Smooth muscle cell (in vitro differentiated cells): ENCODE data around the gene TEX9. TPM values are rescaled to one million over a fixed set of nuclear protein-coding genes. Genes with fewer than 3 reads are reported as not detected.

Experiments used
- DNase-seq: peaks from one replicate; lab custom pipeline; 2025; ENCODE audit not compliant: unreplicated experiment; lab: John Stamatoyannopoulos, UW
- H2AFZ ChIP-seq: fragments of 200-600 bp; sonication (generic); 2 replicates; pipeline ENCODE4 v1.6.0; 2016; ENCODE audit warnings: antibody characterized with exemption, low read depth, mild to moderate bottlenecking
- H3F3A ChIP-seq: fragments of 200-600 bp; sonication (generic); 2 replicates; pipeline ENCODE4 v1.6.0; 2017; ENCODE audit warnings: antibody characterized with exemption, low read depth
- H3K27ac ChIP-seq: fragments of 200-600 bp; sonication (generic); 2 replicates; pipeline ENCODE4 v1.5.1; 2016; ENCODE audit warnings: low read depth, mild to moderate bottlenecking
- H3K27me3 ChIP-seq: fragments of 200-600 bp; sonication (generic); 2 replicates; pipeline ENCODE4 v1.6.1; 2016; ENCODE audit warnings: low read depth, mild to moderate bottlenecking
- H3K36me3 ChIP-seq: fragments of 200-600 bp; sonication (generic); 2 replicates; pipeline ENCODE4 v1.5.1; 2016; ENCODE audit warnings: low read depth
- H3K4me1 ChIP-seq: fragments of 200-600 bp; sonication (generic); 2 replicates; pipeline ENCODE4 v1.5.1; 2016; ENCODE audit warnings: low read depth
- H3K4me2 ChIP-seq: fragments of 200-600 bp; sonication (generic); 2 replicates; pipeline ENCODE4 v1.6.0; 2016; ENCODE audit warnings: mild to moderate bottlenecking
- H3K4me3 ChIP-seq: fragments of 200-600 bp; sonication (generic); 2 replicates; pipeline ENCODE4 v1.5.1; 2016; ENCODE audit warnings: mild to moderate bottlenecking
- H3K79me2 ChIP-seq: fragments of 200-600 bp; sonication (generic); 2 replicates; pipeline ENCODE4 v1.6.0; 2016; ENCODE audit warnings: low read depth, mild to moderate bottlenecking
- H3K9ac ChIP-seq: fragments of 200-600 bp; sonication (generic); 2 replicates; pipeline ENCODE4 v1.6.0; 2016; ENCODE audit warnings: low read depth
- H3K9me3 ChIP-seq: fragments of 200-600 bp; sonication (generic); replicated peaks from 2 replicates; pipeline ENCODE4 v1.5.1; 2016; ENCODE audit warnings: low read depth
- H4K20me1 ChIP-seq: fragments of 200-600 bp; sonication (generic); 2 replicates; pipeline ENCODE4 v1.6.0; 2016; ENCODE audit warnings: low read depth
- CTCF ChIP-seq: fragments of 200-600 bp; sonication (generic); IDR thresholded peaks from 2 replicates; pipeline ENCODE4 v1.5.1; 2017; ENCODE audit warnings: borderline replicate concordance, mild to moderate bottlenecking, antibody characterized with exemption; ENCODE audit not compliant: insufficient read depth, poor library complexity, severe bottlenecking
- WGBS: methylation state at CpG from one replicate; pipeline ENCODE4 v1.1.7; 2016; ENCODE audit warnings: low lambda C conversion rate; 5-methylcytosine and 5-hydroxymethylcytosine counted together
- polyA plus RNA-seq: library from polyadenylated mRNA; unstranded; fragments of >200 nt; fragmentation: Nextera tagmentation; extraction: Ambion mirVana; gene quantifications from 2 replicates; pipeline ENCODE4 v1.2.1, GENCODE V29; 2016
- total RNA-seq: library from RNA; depleted of rRNA; stranded (reverse); fragments of >200 nt; gene quantifications from 2 replicates; pipeline ENCODE4 v1.2.3, GENCODE V29; 2014

The TEX9 gene
- total and polyA plus RNA-seq, 2 experiments from 2014 or later: 4.0 to 5.3 TPM

- Histone ChIP-seq H4K20me1 (no peaks in the 10 kb centered on the region), H3K9me3 (no peaks in the 10 kb centered on the region), H3K79me2 (no peaks in the 10 kb centered on the region), H3K9ac (no peak overlapping the region), H3K4me2 (no peak overlapping the region), H2AFZ (no peak overlapping the region), H3K27me3 (no peaks in the 10 kb centered on the region), H3K4me1 (no peaks in the 10 kb centered on the region), H3F3A (no peaks in the 10 kb centered on the region), H3K27ac (no peak overlapping the region), H3K36me3 (no peaks in the 10 kb centered on the region), H3K4me3 (no peak overlapping the region)
- 91% methylated on average over 3 of the region's 3 CpGs for WGBS
- TF ChIP-seq CTCF: no peak
- DNase-seq: no peak
Observed at GRCh38 chr15:56456229-56456628, 91.0 kb downstream of the TEX9 start.

GRCh38 chr15:56459096-56459495, 93.9 kb downstream of the TEX9 start:
- TF ChIP-seq CTCF: no peak
- H3K27me3 ChIP-seq: no peaks in the 10 kb centered on the region
- H3K36me3 ChIP-seq: no peaks in the 10 kb centered on the region
- H3K9me3 ChIP-seq: no peaks in the 10 kb centered on the region
- H3K9ac ChIP-seq: no peak overlapping the region
- no peak overlapping the region for H3K4me3 ChIP-seq
- H2AFZ ChIP-seq: no peak overlapping the region
- H3K79me2 ChIP-seq: no peaks in the 10 kb centered on the region
- H3K4me2 ChIP-seq: no peak overlapping the region
- H4K20me1 ChIP-seq: no peaks in the 10 kb centered on the region
- no peaks in the 10 kb centered on the region for H3F3A ChIP-seq
- H3K4me1 ChIP-seq: no peaks in the 10 kb centered on the region
- DNase-seq: no peak
- no peak overlapping the region for H3K27ac ChIP-seq
- whole genome bisulfite sequencing: 95% methylated on average over 2 of the region's 2 CpGs

- H3K9ac ChIP-seq: no peak overlapping the region
- WGBS: 52% methylated on average over 1 of the region's 1 CpG
- no peaks in the 10 kb centered on the region for H4K20me1 ChIP-seq
- H3K4me2 ChIP-seq: no peak overlapping the region
- no peak for DNase-seq
- H3K4me1 ChIP-seq: peaks cover 5% of the 10 kb centered on the region
- no peaks in the 10 kb centered on the region for H3F3A ChIP-seq
- no peak overlapping the region for H2AFZ ChIP-seq
- TF ChIP-seq CTCF: no peak
- no peaks in the 10 kb centered on the region for H3K9me3 ChIP-seq
- H3K27me3 ChIP-seq: no peaks in the 10 kb centered on the region
- H3K27ac ChIP-seq: no peak overlapping the region
- H3K79me2 ChIP-seq: no peaks in the 10 kb centered on the region
- H3K4me3 ChIP-seq: no peak overlapping the region
- H3K36me3 ChIP-seq: no peaks in the 10 kb centered on the region
Observed at GRCh38 chr15:56460071-56460470, 94.8 kb downstream of the TEX9 start.

GRCh38 chr15:56460947-56461346, 95.7 kb downstream of the TEX9 start:
- no peaks in the 10 kb centered on the region for H3K27me3 ChIP-seq
- H3K4me1 ChIP-seq: peaks cover 5% of the 10 kb centered on the region
- H3K27ac ChIP-seq: no peak overlapping the region
- H3K9ac ChIP-seq: no peak overlapping the region
- H3K79me2 ChIP-seq: no peaks in the 10 kb centered on the region
- no peaks in the 10 kb centered on the region for H3F3A ChIP-seq
- no peak overlapping the region for H3K4me2 ChIP-seq
- no peak for TF ChIP-seq CTCF
- H4K20me1 ChIP-seq: no peaks in the 10 kb centered on the region
- no peak overlapping the region for H3K4me3 ChIP-seq
- WGBS: 92% methylated on average over 2 of the region's 2 CpGs
- no peaks in the 10 kb centered on the region for H3K9me3 ChIP-seq
- no peaks in the 10 kb centered on the region for H3K36me3 ChIP-seq
- H2AFZ ChIP-seq: no peak overlapping the region
- DNase-seq: no peak
